ENCODE measurements around the gene CA9. TPM values are rescaled to one million over a fixed set of nuclear protein-coding genes. Genes with fewer than 3 reads are reported as not detected.

CA9 gene
- total and polyA plus RNA-seq, 2 donors (not counting 3 experiments of a cell fraction or from before 2014, with no cell fraction given) = 0.18 TPM; not detected in 1

DNA sequence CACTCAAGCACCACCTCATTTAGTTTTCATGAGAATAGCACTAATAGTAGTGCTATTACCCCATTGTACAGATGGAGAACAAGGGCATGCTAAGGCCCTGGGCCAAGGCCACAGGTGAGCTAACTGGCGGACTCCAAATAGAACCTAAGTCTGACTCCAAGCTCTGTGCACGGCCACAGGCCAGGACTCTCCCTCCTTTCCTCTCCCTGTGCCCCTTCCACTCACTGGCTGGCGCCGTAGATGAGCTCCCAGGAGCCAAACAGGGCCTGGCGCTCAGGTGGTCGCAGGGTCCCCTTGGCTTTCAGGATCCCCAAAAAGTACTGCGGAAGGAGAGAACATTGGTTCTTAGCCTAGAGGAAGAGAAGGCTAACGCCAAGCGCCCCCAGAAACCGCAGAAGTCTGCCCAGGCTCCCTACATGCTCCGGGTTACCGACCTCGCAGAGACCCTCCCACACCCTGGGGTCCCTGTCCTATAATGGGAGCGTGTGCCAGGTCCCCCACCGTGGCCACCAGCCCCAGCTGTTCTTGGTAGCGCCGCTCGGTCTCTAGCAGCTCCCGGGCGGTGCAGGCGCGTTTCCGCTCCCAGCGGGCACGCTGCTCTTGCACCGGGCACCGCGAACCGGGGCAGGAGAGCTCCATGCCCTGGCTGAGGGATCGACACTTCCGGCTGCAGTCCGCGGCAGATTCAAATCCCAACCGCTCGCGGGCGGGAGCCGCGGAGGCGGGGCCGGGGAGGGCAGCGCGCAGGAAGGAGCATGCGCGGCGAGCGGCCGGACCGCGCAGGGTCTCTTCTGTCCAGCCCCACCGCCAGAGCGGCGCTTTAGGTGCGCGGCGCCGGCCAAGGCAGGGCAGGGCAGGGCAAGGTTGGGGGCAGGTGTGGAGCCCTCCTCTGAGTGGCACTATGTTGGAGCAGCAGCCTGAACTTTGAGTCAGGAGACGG, 8.9 kb upstream of the CA9 start, which contains the start of gene ARHGEF39:
ARHGEF39 (minus strand) TSS at position 665 of the 940 bp plus-strand sequence; CDS start at position 639, 26 bp downstream.
- H3K36me3 ChIP-seq (ENCODE audit: control insufficient read depth in 2 of 2, extremely low read depth in 1 of 2, insufficient read depth in 2 of 2, low read length in 2 of 2) = peaks cover 0 to 8% of the 10 kb centered on the region in 2 experiments
- H3K27me3 ChIP-seq (ENCODE audit: control insufficient read depth in 2 of 2, insufficient read depth in 2 of 2, low read length in 2 of 2) = no peaks in the 10 kb centered on the region
- no peaks in the 10 kb centered on the region for H3K9me1 ChIP-seq (replicated peaks; ENCODE audit: control insufficient read depth, extremely low read depth, insufficient read depth, low read length)
- no peaks in the 10 kb centered on the region for H3K9me3 ChIP-seq (replicated peaks; ENCODE audit: control insufficient read depth, insufficient read depth, low read length)
- dilution Hi-C loops (cut with MboI; ENCODE audit: extremely low pct_ligation_motif_present, low sequenced_read_pairs) (no loop called here), intact Hi-C loops (cut with micrococcal nuclease) (no loop called here)
- H3K9ac ChIP-seq (replicated peaks; ENCODE audit: extremely low read depth, insufficient read depth, low read length) = peak within 1 kb of the TSS; percentile 24
- H4K20me1 ChIP-seq (replicated peaks; ENCODE audit: control insufficient read depth, extremely low read depth, insufficient read depth, low read length) = no peaks in the 10 kb centered on the region
- H3K4me1 ChIP-seq (ENCODE audit: control insufficient read depth, extremely low read depth, insufficient read depth, low read length) = peaks cover 18% of the 10 kb centered on the region
- peak; percentile 94 for FAIRE-seq
- TSS peak; percentile 25 for BruUV-seq (replicated peaks)
- peak within 1 kb of the TSS; percentile 31 to 67 (median 43) for H3K4me3 ChIP-seq (replicated peaks in 1 of 3; ENCODE audit: insufficient read depth in 1 of 3, low read depth in 1 of 3, low read length in 3 of 3)
- peak; percentile 81 for DNase-seq (ENCODE audit: low read depth, low spot score)
- TF ChIP-seq JUN (IDR thresholded peaks at IDR 0.05; ENCODE audit: borderline replicate concordance, insufficient read depth, insufficient read length, low read depth) (no peak), POLR2A (IDR thresholded peaks at IDR 0.05; ENCODE audit: low read depth, low read length) (peak; percentile 24), MYC (IDR thresholded peaks at IDR 0.05; ENCODE audit: low read depth, low read length) (no peak), FOS (IDR thresholded peaks at IDR 0.05; ENCODE audit: borderline replicate concordance, insufficient read depth, low read length) (no peak), POLR2AphosphoS5 (IDR thresholded peaks at IDR 0.05; ENCODE audit: insufficient read depth, low read depth, low read length) (peak; percentile 79), GATA2 (IDR thresholded peaks at IDR 0.05; ENCODE audit: insufficient read depth, insufficient read length, low read depth, low read length) (no peak), EZH2 (IDR thresholded peaks at IDR 0.05; ENCODE audit: borderline replicate concordance, low read depth, low read length, severe bottlenecking) (no peak), CTCF (IDR thresholded peaks at IDR 0.05; ENCODE audit: extremely low read depth in 1 of 2, insufficient read depth in 1 of 2, low read depth in 1 of 2, low read length in 2 of 2) (peak; percentile 21 to 40)
- TF ChIP-seq, protein P1, sequence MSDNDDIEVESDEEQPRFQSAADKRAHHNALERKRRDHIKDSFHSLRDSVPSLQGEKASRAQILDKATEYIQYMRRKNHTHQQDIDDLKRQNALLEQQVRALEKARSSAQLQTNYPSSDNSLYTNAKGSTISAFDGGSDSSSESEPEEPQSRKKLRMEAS (IDR thresholded peaks at IDR 0.05; ENCODE audit: insufficient read depth, insufficient read length) = peak; percentile 42
- H3K27ac ChIP-seq (ENCODE audit: insufficient read depth, low read depth, low read length) = no peak within 1 kb of the TSS
- CTCF ChIA-PET = interaction anchor here (1.1 to 10.0 kb wide), 6 partner anchors 10 to 66 kb away, joined by 3 to 227 read pairs (median 6); partner anchors contain the start of gene TPM2
- POLR2A ChIA-PET = interaction anchor here (1.1 to 1.5 kb wide), 2 partner anchors 25 to 26 kb away, joined by 3 to 5 read pairs; partner anchors contain the start of gene TPM2
- H2AFZ ChIP-seq (ENCODE audit: low read depth, low read length) = peak within 1 kb of the TSS; percentile 86
- H3K4me2 ChIP-seq (ENCODE audit: insufficient read depth, low read length) = peak within 1 kb of the TSS; percentile 84
- no peaks in the 10 kb centered on the region for H3K79me2 ChIP-seq (ENCODE audit: control insufficient read depth, insufficient read depth, low read length)
